PFSK-1 (cell line): ENCODE data around the gene MINDY4B.

Source experiments
- FOXP2 ChIP-seq: optimal IDR thresholded peaks from 2 replicates; pipeline ENCODE3; 2011; ENCODE audit warnings: borderline replicate concordance, control low read depth, inconsistent platforms; ENCODE audit not compliant: insufficient read depth; ENCODE audit errors: extremely low read length, extremely low read depth
- POLR2AphosphoS5 ChIP-seq: IDR thresholded peaks from 2 replicates; pipeline ENCODE4 v1.6.1; 2012; ENCODE audit warnings: low read depth, mild to moderate bottlenecking, control low read depth, low read length, moderate library complexity
- SIN3A ChIP-seq: IDR thresholded peaks from 2 replicates; pipeline ENCODE4 v1.6.1; 2012; ENCODE audit warnings: mild to moderate bottlenecking, low read length, moderate library complexity, borderline replicate concordance; ENCODE audit not compliant: insufficient read depth
- TAF1 ChIP-seq: IDR thresholded peaks from 2 replicates; pipeline ENCODE4 v1.6.1; 2012; ENCODE audit warnings: low read length, control low read depth, borderline replicate concordance; ENCODE audit not compliant: insufficient read depth
- TF ChIP-seq, protein P1 (sequence below), 2 experiments: IDR thresholded peaks; 2 replicates each; pipeline versions ENCODE4 v1.6.1 to v1.8.0; 2011 to 2012; ENCODE audit warnings: low read depth in 2 of 2, low read length in 2 of 2, control low read depth in 1 of 2, inconsistent platforms in 1 of 2, mild to moderate bottlenecking in 1 of 2, moderate library complexity in 1 of 2; ENCODE audit not compliant: insufficient read depth in 1 of 2

The MINDY4B gene

DNA sequence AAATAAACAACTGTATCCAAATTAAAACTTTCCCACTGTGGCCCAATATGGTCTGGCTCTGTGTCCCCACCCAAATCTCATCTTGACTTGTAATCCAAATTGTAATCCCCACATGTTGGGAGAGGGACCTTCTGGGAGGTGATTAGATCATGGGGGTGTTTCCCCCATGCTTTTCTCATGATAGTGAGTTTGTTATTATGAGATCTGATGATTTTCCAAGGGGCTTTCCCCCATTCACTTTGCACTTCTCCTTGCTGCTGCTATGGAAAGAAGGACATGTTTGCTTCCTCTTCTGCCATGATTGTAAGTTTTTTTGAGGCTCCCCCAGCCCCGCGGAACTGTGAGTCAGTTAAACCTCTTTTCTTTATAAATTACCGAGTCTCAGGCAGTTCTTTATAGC is 55.0 kb downstream of the MINDY4B start:
- TF ChIP-seq SIN3A (no peak), TAF1 (no peak), FOXP2 (no peak), POLR2AphosphoS5 (no peak)
- TF ChIP-seq, protein P1, sequence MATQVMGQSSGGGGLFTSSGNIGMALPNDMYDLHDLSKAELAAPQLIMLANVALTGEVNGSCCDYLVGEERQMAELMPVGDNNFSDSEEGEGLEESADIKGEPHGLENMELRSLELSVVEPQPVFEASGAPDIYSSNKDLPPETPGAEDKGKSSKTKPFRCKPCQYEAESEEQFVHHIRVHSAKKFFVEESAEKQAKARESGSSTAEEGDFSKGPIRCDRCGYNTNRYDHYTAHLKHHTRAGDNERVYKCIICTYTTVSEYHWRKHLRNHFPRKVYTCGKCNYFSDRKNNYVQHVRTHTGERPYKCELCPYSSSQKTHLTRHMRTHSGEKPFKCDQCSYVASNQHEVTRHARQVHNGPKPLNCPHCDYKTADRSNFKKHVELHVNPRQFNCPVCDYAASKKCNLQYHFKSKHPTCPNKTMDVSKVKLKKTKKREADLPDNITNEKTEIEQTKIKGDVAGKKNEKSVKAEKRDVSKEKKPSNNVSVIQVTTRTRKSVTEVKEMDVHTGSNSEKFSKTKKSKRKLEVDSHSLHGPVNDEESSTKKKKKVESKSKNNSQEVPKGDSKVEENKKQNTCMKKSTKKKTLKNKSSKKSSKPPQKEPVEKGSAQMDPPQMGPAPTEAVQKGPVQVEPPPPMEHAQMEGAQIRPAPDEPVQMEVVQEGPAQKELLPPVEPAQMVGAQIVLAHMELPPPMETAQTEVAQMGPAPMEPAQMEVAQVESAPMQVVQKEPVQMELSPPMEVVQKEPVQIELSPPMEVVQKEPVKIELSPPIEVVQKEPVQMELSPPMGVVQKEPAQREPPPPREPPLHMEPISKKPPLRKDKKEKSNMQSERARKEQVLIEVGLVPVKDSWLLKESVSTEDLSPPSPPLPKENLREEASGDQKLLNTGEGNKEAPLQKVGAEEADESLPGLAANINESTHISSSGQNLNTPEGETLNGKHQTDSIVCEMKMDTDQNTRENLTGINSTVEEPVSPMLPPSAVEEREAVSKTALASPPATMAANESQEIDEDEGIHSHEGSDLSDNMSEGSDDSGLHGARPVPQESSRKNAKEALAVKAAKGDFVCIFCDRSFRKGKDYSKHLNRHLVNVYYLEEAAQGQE (IDR thresholded peaks at IDR 0.05; ENCODE audit: insufficient read depth in 1 of 2, low read depth in 2 of 2, low read length in 2 of 2) = no peak

DNA sequence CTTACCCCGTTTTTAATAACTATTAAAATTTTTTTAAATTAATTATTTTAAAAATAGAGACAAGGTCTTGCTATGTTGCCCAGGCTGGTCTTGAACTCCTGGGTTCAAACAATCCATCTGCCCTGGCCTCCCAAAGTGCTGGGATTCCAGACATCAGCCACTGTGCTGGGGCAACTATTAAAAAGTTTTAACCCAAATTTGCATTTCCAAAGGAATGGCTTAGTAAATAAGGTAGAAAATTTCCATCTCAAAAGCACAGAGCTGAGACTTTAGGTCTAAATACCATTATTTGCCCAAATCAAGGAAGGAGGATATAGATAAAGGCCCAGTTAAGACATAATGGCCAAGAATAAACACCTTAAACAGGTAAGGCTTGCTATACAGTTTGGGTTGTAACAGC is 56.4 kb downstream of the MINDY4B start:
- no peak for TF ChIP-seq POLR2AphosphoS5
- no peak for TF ChIP-seq FOXP2
- TF ChIP-seq TAF1 = no peak
- TF ChIP-seq SIN3A = no peak
- TF ChIP-seq, protein P1 (IDR thresholded peaks at IDR 0.05; ENCODE audit: insufficient read depth in 1 of 2, low read depth in 2 of 2, low read length in 2 of 2) = no peak

DNA sequence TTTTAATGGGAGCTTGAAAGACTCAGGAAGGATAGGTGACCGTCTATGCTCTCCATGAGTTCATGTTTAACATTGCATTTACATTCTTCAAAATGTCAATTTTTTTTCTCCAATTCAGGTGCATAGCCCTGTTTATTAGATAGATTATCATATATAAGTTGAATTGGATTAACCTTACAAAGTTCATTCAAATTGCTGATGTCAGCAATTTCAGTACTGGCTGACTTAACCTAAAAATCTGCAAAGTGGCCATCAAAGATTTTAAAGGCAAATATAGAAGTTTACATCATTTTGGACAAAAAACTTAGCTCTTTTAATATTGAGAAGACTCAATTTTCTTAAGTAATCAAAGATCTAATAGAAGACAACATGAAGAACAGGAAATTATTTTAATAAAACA is 57.8 kb downstream of the MINDY4B start:
- TF ChIP-seq SIN3A (no peak), TAF1 (no peak), POLR2AphosphoS5 (no peak), FOXP2 (no peak)
- TF ChIP-seq, protein P1 (IDR thresholded peaks at IDR 0.05; ENCODE audit: insufficient read depth in 1 of 2, low read depth in 2 of 2, low read length in 2 of 2) = no peak

DNA sequence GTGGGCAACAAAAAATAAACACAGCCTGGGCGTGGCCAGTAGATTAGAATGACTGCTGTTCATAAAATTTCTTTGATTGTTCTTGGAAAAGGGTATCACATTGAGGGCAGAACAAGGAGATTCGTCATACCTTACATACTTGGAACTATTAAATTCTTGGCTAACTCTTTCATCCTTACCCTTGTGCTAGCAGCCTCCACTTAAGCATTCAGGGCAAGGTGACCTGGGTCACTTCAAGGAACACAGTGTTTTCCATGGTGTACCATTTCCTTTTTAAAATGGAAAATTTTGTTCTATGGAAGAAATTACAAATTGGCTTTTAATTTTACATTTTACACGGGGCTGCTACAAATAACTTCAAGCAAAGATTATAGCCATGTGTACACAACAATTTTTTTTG is 60.8 kb downstream of the MINDY4B start:
- TF ChIP-seq FOXP2 = no peak
- no peak for TF ChIP-seq SIN3A
- TF ChIP-seq, protein P1 (IDR thresholded peaks at IDR 0.05; ENCODE audit: insufficient read depth in 1 of 2, low read depth in 2 of 2, low read length in 2 of 2) = no peak
- TF ChIP-seq POLR2AphosphoS5 = no peak
- TF ChIP-seq TAF1 = no peak

DNA sequence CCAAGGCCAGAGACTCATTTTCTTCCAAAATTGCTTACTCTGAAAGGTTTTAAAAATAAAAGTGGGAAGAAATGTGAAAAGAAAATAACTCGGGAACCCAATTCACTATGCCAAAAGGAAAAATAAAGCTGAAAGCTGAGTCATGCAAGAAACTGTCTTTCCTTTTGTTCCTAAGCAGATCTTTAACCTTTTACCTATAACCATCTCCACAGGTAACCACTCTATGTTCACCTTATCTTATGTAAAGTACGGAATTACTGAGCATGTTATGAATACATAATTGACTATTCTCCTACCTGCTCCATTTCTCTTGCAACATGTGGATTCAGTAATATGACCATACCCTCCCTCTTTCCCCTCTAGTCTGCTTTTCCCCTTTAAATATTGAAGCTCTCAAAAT is 62.0 kb downstream of the MINDY4B start:
- TF ChIP-seq, protein P1 (IDR thresholded peaks at IDR 0.05; ENCODE audit: insufficient read depth in 1 of 2, low read depth in 2 of 2, low read length in 2 of 2) = no peak
- TF ChIP-seq TAF1 (no peak), SIN3A (no peak), FOXP2 (no peak), POLR2AphosphoS5 (no peak)
